Aorta (tissue), 5 donors: ENCODE results near the gene TAP1. TPM values are rescaled to one million over a fixed set of nuclear protein-coding genes. Genes with fewer than 3 reads are reported as not detected.
A peak's percentile ranks its signal among the peaks of the same experiment; 100 is the strongest.

Experiments used
- ATAC-seq: fragments of 200-7000 bp; cut with Tn5 transposase; one replicate; pipeline ENCODE4 v1.9.1; 2022; ENCODE audit warnings: moderate library complexity; ENCODE audit not compliant: low FRiP score
- DNase-seq, 2 donors: peaks; one replicate each; pipeline ENCODE4 v3.0.0-alpha.2; 2020
- H3K27ac ChIP-seq, 2 donors: one replicate each; pipeline ENCODE4 v1.5.1; 2013; ENCODE audit warnings: low read length in 2 of 2, mild to moderate bottlenecking in 2 of 2, moderate library complexity in 2 of 2, control low read depth in 1 of 2, inconsistent platforms in 1 of 2, low read depth in 1 of 2
- H3K27me3 ChIP-seq, 2 donors: one replicate each; pipeline ENCODE4 v1.6.1; 2013; ENCODE audit warnings: control low read depth in 1 of 2, low read length in 1 of 2, mild to moderate bottlenecking in 1 of 2, moderate library complexity in 1 of 2; ENCODE audit not compliant: insufficient read depth in 2 of 2, control insufficient read depth in 1 of 2
- H3K36me3 ChIP-seq, 2 donors: one replicate each; pipeline ENCODE4 v1.6.1; 2013; ENCODE audit warnings: control low read depth in 1 of 2, low read length in 1 of 2, mild to moderate bottlenecking in 1 of 2; ENCODE audit not compliant: insufficient read depth in 2 of 2, control insufficient read depth in 1 of 2
- H3K4me1 ChIP-seq, 2 donors: one replicate each; pipeline ENCODE4 v1.6.1; 2013; ENCODE audit warnings: low read length in 2 of 2, control low read depth in 1 of 2, mild to moderate bottlenecking in 1 of 2, moderate library complexity in 1 of 2; ENCODE audit not compliant: insufficient read depth in 2 of 2, control insufficient read depth in 1 of 2
- H3K4me3 ChIP-seq, 2 donors: one replicate each; pipeline ENCODE4 v1.5.1; 2013; ENCODE audit warnings: low read length in 2 of 2, control low read depth in 1 of 2, mild to moderate bottlenecking in 1 of 2
- H3K9me3 ChIP-seq: one replicate; pipeline ENCODE4 v1.6.1; 2013; ENCODE audit warnings: mild to moderate bottlenecking, low read length; ENCODE audit not compliant: control insufficient read depth
- whole genome bisulfite sequencing, 2 donors: extraction: QIAGEN DNeasy Blood & Tissue Kit; methylation state at CpG; one replicate each; pipeline ENCODE4 v1.1.7; 2013; 5-methylcytosine and 5-hydroxymethylcytosine counted together
- intact Hi-C, 2 donors: fragments of 100-400 bp; cut with DNase I; formaldehyde crosslinking; loops; one replicate each; pipeline versions ENCODE4 v1.14.2 to v1.15.0; 2022
- polyA plus RNA-seq, 2 donors: library from polyadenylated mRNA; stranded (reverse); fragments of 200-250 nt; gene quantifications; one replicate each; pipeline ENCODE4 v1.2.3, GENCODE V29; 2013
- total RNA-seq, 2 donors: library from RNA; stranded (reverse); fragmentation: NEBNext Ultra II Directional; extraction: Animal tissue kit (Norgen Biotek cat#: 25700); gene quantifications; one replicate each; pipeline ENCODE4 v1.2.1, GENCODE V29; 2021
- donor health status: healthy with polysubstance abuse.
- donor health status: Bipolar disorder and iron deficiency.
- donor health status: DM: no; HTN: no; CAD: no.
- donor health status: DM: no; HTN: no; CAD: no.
- donor health status: DM: yes; HTN: yes; CAD: no.

Gene TAP1
- total and polyA plus RNA-seq, 4 donors, result 14.4 to 48.3 (median 40.7) TPM

- peak within 1 kb of the TSS in 1 of 2 donors; percentile 58 for H3K27ac ChIP-seq
- peak within 1 kb of the TSS; percentile 52 to 83 for H3K4me3 ChIP-seq
- H3K27me3 ChIP-seq, result no peaks in the 10 kb centered on the region
- 0% methylated on average over 54 to 57 of the region's 57 CpGs for WGBS, 2 donors
- peak; percentile 98 for ATAC-seq
- peak; percentile 98 to 99 for DNase-seq
- no peaks in the 10 kb centered on the region for H3K9me3 ChIP-seq
- intact Hi-C loops, result loop anchor here (1.0 to 2.0 kb wide), 2 partner anchors 16 to 30 kb away; partner anchors contain the start of gene PSMB9 (in 1 of the 2)
- no peaks in the 10 kb centered on the region for H3K4me1 ChIP-seq
- no peaks in the 10 kb centered on the region for H3K36me3 ChIP-seq
Observed at GRCh38 chr6:32838114-32838958, 15.2 kb downstream of the TAP1 start, which contains the start of gene TAP2. Gene TAP2, minus strand, starts transcription at chr6:32838739. Its CDS starts 506 bp downstream, at chr6:32838233.

- WGBS, 2 donors, result 23 to 31% methylated on average over 11 to 12 of the region's 12 CpGs
- no peaks in the 10 kb centered on the region for H3K36me3 ChIP-seq
- no peaks in the 10 kb centered on the region for H3K4me1 ChIP-seq
- H3K27ac ChIP-seq, result peak overlapping the region in 1 of 2 donors; percentile 58
- no peaks in the 10 kb centered on the region for H3K27me3 ChIP-seq
- no peaks in the 10 kb centered on the region for H3K9me3 ChIP-seq
- DNase-seq (no peak), ATAC-seq (no peak)
- peak overlapping the region; percentile 52 to 83 for H3K4me3 ChIP-seq
- intact Hi-C loops, result loop anchor here (1.0 to 2.0 kb wide), 2 partner anchors 17 to 31 kb away; partner anchors contain the start of gene PSMB9 (in 1 of the 2)
Observed at GRCh38 chr6:32837651-32838113, 15.8 kb downstream of the TAP1 start.

GRCh38 chr6:32836873-32837272 lies 16.6 kb downstream of the TAP1 start:
- H3K27ac ChIP-seq, result no peak overlapping the region
- 97 to 98% methylated on average over 2 of the region's 2 CpGs for WGBS, 2 donors
- ATAC-seq (no peak), DNase-seq (no peak)
- H3K27me3 ChIP-seq, result no peaks in the 10 kb centered on the region
- intact Hi-C loops, result no loop called here
- no peaks in the 10 kb centered on the region for H3K4me1 ChIP-seq
- H3K36me3 ChIP-seq, result no peaks in the 10 kb centered on the region
- no peak overlapping the region for H3K4me3 ChIP-seq
- no peaks in the 10 kb centered on the region for H3K9me3 ChIP-seq

- no peaks in the 10 kb centered on the region for H3K36me3 ChIP-seq
- no peak for DNase-seq
Observed at GRCh38 chr6:32835167-32835893, 18.2 kb downstream of the TAP1 start.

GRCh38 chr6:32833664-32834063 lies 19.8 kb downstream of the TAP1 start:
- 91 to 94% methylated on average over 5 of the region's 5 CpGs for WGBS, 2 donors
- Histone ChIP-seq H3K27me3 (no peaks in the 10 kb centered on the region), H3K4me1 (no peaks in the 10 kb centered on the region), H3K4me3 (no peak overlapping the region), H3K27ac (no peak overlapping the region), H3K36me3 (peaks cover 0 to 1% of the 10 kb centered on the region in 2 donors), H3K9me3 (no peaks in the 10 kb centered on the region)
- ATAC-seq (no peak), DNase-seq (no peak)
- intact Hi-C loops, result loop anchor here in 1 of 2 donors (5.0 kb wide), 1 partner anchor 34 kb away; no protein-coding TSS in a partner anchor

More at GRCh38 chr6:32835167-32835893, 18.2 kb downstream of the TAP1 start:
- Histone ChIP-seq H3K4me3 (no peak overlapping the region), H3K27ac (no peak overlapping the region), H3K4me1 (no peaks in the 10 kb centered on the region), H3K27me3 (no peaks in the 10 kb centered on the region), H3K9me3 (no peaks in the 10 kb centered on the region)
- no peak for ATAC-seq
- intact Hi-C loops, result no loop called here
- 91 to 95% methylated on average over 16 of the region's 16 CpGs for WGBS, 2 donors

GRCh38 chr6:32832535-32832934 lies 21.0 kb downstream of the TAP1 start:
- ATAC-seq (no peak), DNase-seq (no peak)
- Histone ChIP-seq H3K27ac (no peak overlapping the region), H3K9me3 (no peaks in the 10 kb centered on the region), H3K4me3 (no peak overlapping the region), H3K36me3 (peaks cover 0 to 2% of the 10 kb centered on the region in 2 donors), H3K4me1 (no peaks in the 10 kb centered on the region), H3K27me3 (no peaks in the 10 kb centered on the region)
- 87% methylated on average over 13 of the region's 13 CpGs for WGBS, 2 donors
- intact Hi-C loops, result loop anchor here in 1 of 2 donors (5.0 kb wide), 1 partner anchor 35 kb away; no protein-coding TSS in a partner anchor

GRCh38 chr6:32830936-32831335 lies 22.6 kb downstream of the TAP1 start:
- Histone ChIP-seq H3K36me3 (peaks cover 0 to 2% of the 10 kb centered on the region in 2 donors), H3K4me1 (no peaks in the 10 kb centered on the region), H3K27ac (no peak overlapping the region), H3K4me3 (no peak overlapping the region), H3K27me3 (no peaks in the 10 kb centered on the region), H3K9me3 (no peaks in the 10 kb centered on the region)
- 92 to 93% methylated on average over 5 of the region's 5 CpGs for WGBS, 2 donors
- no peak for DNase-seq
- ATAC-seq, result no peak
- intact Hi-C loops, result loop anchor here in 1 of 2 donors (5.0 kb wide), 1 partner anchor 36 kb away; no protein-coding TSS in a partner anchor

- 95 to 97% methylated on average over 5 of the region's 5 CpGs for WGBS, 2 donors
- DNase-seq, result no peak
- Histone ChIP-seq H3K4me3 (no peak overlapping the region), H3K36me3 (peaks cover 0 to 2% of the 10 kb centered on the region in 2 donors), H3K4me1 (no peaks in the 10 kb centered on the region), H3K9me3 (no peaks in the 10 kb centered on the region), H3K27me3 (no peaks in the 10 kb centered on the region), H3K27ac (no peak overlapping the region)
- ATAC-seq, result no peak
- intact Hi-C loops, result loop anchor here in 1 of 2 donors (5.0 kb wide), 1 partner anchor 37 kb away; no protein-coding TSS in a partner anchor
Observed at GRCh38 chr6:32830017-32830416, 23.5 kb downstream of the TAP1 start.
